BLaER1 treated with 17β-estradiol and CSF1 and Interleukin-3, amounts not matched to agents 10 nM and 100 nM (cell line): ENCODE results near the gene KCNQ1OT1.

Experiments
- H3K27ac ChIP-seq, 11 experiments: shearing (Covaris generic); formaldehyde crosslinking; 2 replicates each; pipeline ENCODE4 v1.8.1; 2022
- H3K27me3 ChIP-seq, 11 experiments: shearing (Covaris generic); formaldehyde crosslinking; 2 replicates each; pipeline ENCODE4 v1.8.1; 2022
- H3K36me3 ChIP-seq, 11 experiments: shearing (Covaris generic); formaldehyde crosslinking; 2 replicates each; pipeline ENCODE4 v1.8.1; 2022
- H3K4me1 ChIP-seq, 10 experiments: shearing (Covaris generic); formaldehyde crosslinking; 2 replicates each; pipeline ENCODE4 v1.8.1; 2022
- H3K4me2 ChIP-seq, 11 experiments: shearing (Covaris generic); formaldehyde crosslinking; 2 replicates each; pipeline ENCODE4 v1.8.1; 2022
- H3K4me3 ChIP-seq, 10 experiments: shearing (Covaris generic); formaldehyde crosslinking; 2 replicates each; pipeline ENCODE4 v1.8.1; 2022
- H3K9ac ChIP-seq, 11 experiments: shearing (Covaris generic); formaldehyde crosslinking; 2 replicates each; pipeline ENCODE4 v1.8.1; 2022
- H3K9me3 ChIP-seq, 11 experiments: shearing (Covaris generic); formaldehyde crosslinking; replicated peaks in 1 of 11; 2 replicates each; pipeline ENCODE4 v1.8.1; 2022
- H4K20me1 ChIP-seq, 11 experiments: shearing (Covaris generic); formaldehyde crosslinking; 2 replicates each; pipeline ENCODE4 v1.8.1; 2022
- Cebpa-rat ChIP-seq, 11 experiments: shearing (Covaris generic); IDR thresholded peaks; 2 replicates each; pipeline ENCODE4 v1.8.1; 2022

The KCNQ1OT1 gene

GRCh38 chr11:2559527-2560311 lies 140.1 kb downstream of the KCNQ1OT1 start:
- no peak for TF ChIP-seq Cebpa-rat (IDR thresholded peaks at IDR 0.05)
- Histone ChIP-seq H3K4me3 (peak overlapping the region in 7 of 10 experiments; percentile 16 to 62 (median 53); a peak in 14 of 20 replicates), H3K9me3 (peaks cover 0 to 14% (median 8%) of the 10 kb centered on the region in 11 experiments; a peak in 17 of 22 replicates), H3K27ac (peak overlapping the region; percentile 9 to 90 (median 83); a peak in 21 of 22 replicates), H3K4me2 (peak overlapping the region; percentile 78 to 96 (median 91)), H3K4me1 (peaks cover 76 to 90% (median 82%) of the 10 kb centered on the region in 10 experiments), H3K36me3 (peaks cover 0 to 5% (median 0%) of the 10 kb centered on the region in 11 experiments; a peak in 1 of 22 replicates), H3K27me3 (no peaks in the 10 kb centered on the region), H4K20me1 (no peaks in the 10 kb centered on the region; a peak in 1 of 22 replicates), H3K9ac (peak overlapping the region; percentile 52 to 79 (median 75); a peak in 21 of 22 replicates)

- Histone ChIP-seq H4K20me1 (no peaks in the 10 kb centered on the region; a peak in 1 of 22 replicates), H3K9ac (peak overlapping the region; percentile 52 to 79 (median 75); a peak in 21 of 22 replicates), H3K36me3 (peaks cover 0 to 5% (median 0%) of the 10 kb centered on the region in 11 experiments; a peak in 1 of 22 replicates), H3K4me3 (peak overlapping the region in 7 of 10 experiments; percentile 16 to 62 (median 53); a peak in 12 of 20 replicates), H3K27ac (peak overlapping the region; percentile 9 to 90 (median 83); a peak in 21 of 22 replicates), H3K9me3 (peaks cover 0 to 17% (median 9%) of the 10 kb centered on the region in 11 experiments; a peak in 17 of 22 replicates), H3K27me3 (no peaks in the 10 kb centered on the region), H3K4me1 (peaks cover 82 to 90% (median 86%) of the 10 kb centered on the region in 10 experiments), H3K4me2 (peak overlapping the region; percentile 78 to 96 (median 91))
- TF ChIP-seq Cebpa-rat (IDR thresholded peaks at IDR 0.05) = no peak
Observed at GRCh38 chr11:2558861-2559526, 140.8 kb downstream of the KCNQ1OT1 start.

- Histone ChIP-seq H3K36me3 (peaks cover 0 to 5% (median 0%) of the 10 kb centered on the region in 11 experiments; a peak in 1 of 22 replicates), H3K4me3 (peak overlapping the region in 2 of 10 experiments; percentile 60 to 62; a peak in 3 of 20 replicates), H3K27me3 (no peaks in the 10 kb centered on the region), H4K20me1 (no peaks in the 10 kb centered on the region; a peak in 1 of 22 replicates), H3K9ac (peak overlapping the region in 5 of 11 experiments; percentile 71 to 79 (median 75); a peak in 4 of 22 replicates), H3K9me3 (peaks cover under 1 to 23% (median 14%) of the 10 kb centered on the region in 11 experiments; a peak in 20 of 22 replicates), H3K4me2 (peak overlapping the region; percentile 19 to 96 (median 91); a peak in 20 of 22 replicates), H3K27ac (peak overlapping the region in 9 of 11 experiments; percentile 81 to 90 (median 86); a peak in 17 of 22 replicates), H3K4me1 (peaks cover 79 to 91% (median 86%) of the 10 kb centered on the region in 10 experiments)
- no peak for TF ChIP-seq Cebpa-rat (IDR thresholded peaks at IDR 0.05)
Observed at GRCh38 chr11:2558397-2558796, 141.4 kb downstream of the KCNQ1OT1 start.
